Activated CD4-positive, alpha-beta T cell treated with anti-CD3 and anti-CD28 coated beads, Interleukin-2, Interleukin-4, amounts not matched to agents 100 ng/mL and 50 ng/mL, durations not matched to agents 16 hours and 8 hours (primary cell): ENCODE results near the gene FGF12.

Experiments
- DNase-seq: peaks from one replicate; pipeline ENCODE4 v3.0.0-alpha.2; 2020; ENCODE audit warnings: low spot score

Gene FGF12

GRCh38 chr3:192258721-192259120 is 468.6 kb downstream of the FGF12 start:
- DNase-seq = no peak

- no peak for DNase-seq
Measured at GRCh38 chr3:192255839-192256238, 471.5 kb downstream of the FGF12 start.

- DNase-seq = no peak
Measured at GRCh38 chr3:192253138-192253887, 474.0 kb downstream of the FGF12 start.

GRCh38 chr3:192249516-192249915 is 477.8 kb downstream of the FGF12 start:
- DNase-seq = no peak

DNA sequence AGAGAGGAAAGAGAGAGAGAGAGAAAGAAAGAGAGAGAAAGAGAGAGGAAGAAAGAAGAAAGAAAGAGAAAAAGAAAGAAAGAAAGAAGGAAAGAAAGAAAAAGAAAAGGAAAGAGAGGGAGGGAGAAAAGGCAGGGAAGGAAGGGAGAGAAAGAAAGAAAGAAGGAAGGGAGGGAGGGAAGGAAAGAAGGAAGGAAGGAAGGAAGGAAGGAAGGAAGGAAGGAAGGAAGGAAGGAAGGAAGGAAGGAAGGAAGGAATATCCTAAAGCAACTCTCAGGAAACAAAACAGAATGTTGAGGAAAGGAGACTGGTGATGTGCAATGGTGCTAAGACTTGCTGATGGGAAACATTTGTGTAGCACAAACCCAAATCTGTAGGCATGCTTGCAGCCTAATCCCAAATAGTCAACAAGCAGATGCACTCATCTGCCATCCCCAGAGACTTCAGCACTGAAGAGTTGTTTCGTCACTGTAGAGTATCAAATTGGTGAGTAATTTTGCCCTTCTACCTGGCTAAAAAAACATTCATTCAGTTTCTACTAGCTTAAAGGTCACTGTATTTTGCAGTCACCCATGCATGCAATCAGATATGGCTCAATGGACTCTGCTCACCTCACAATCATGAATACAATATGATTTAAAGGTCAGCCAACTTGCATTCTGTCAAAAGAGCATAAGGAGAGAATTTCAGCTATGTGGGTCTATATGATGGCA is 480.3 kb downstream of the FGF12 start:
- no peak for DNase-seq

- DNase-seq = no peak
Measured at GRCh38 chr3:192244591-192244990, 482.8 kb downstream of the FGF12 start.

- no peak for DNase-seq
Measured at GRCh38 chr3:192239956-192240355, 487.4 kb downstream of the FGF12 start.

DNA sequence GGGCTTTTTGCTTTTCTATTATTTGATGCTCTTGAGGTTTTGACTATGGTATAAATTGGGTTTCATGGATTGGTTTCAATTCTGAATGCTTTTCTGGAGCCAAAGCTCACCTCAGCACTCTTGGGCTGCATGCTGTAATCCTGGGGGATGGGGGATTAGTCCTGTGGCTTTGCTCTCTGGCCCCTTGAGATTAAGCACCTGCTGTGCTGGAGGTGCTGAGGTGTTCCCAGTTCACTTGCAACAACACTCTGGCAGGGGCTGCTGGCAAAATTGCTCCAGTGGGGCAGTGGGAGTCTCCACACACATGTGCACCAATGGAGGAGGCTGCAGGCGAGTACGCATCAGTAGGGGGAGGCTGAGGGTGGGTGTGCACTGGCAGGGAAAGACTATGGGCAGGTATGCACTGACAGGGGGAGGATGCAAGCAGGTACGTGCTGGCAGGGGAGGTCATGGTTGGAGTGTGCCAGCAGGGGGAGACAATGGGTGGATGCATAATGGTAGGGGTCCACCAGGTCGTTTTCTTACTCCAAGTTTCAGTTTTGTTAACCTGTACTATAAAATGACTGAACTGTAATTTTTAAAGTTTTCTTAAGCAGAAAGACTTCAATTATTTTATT is 489.2 kb downstream of the FGF12 start:
- no peak for DNase-seq

DNA sequence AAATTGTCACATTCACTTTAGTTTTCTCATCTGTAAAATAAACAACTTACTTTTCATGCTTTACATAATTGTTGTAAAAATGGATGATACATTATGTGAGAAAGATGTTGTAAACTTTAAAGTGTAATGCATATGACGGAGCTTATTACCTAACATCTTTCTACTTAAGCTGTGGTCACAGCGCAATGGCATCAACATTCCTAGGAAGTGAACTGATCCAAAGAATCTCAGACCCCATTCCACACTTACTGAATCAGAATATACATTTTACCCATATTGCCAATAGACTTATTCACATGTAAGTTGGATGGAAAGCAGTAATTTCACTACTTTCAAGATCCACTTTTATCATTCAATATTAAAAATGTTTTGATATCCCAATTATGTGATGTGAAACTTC is 497.5 kb downstream of the FGF12 start:
- DNase-seq = no peak

DNA sequence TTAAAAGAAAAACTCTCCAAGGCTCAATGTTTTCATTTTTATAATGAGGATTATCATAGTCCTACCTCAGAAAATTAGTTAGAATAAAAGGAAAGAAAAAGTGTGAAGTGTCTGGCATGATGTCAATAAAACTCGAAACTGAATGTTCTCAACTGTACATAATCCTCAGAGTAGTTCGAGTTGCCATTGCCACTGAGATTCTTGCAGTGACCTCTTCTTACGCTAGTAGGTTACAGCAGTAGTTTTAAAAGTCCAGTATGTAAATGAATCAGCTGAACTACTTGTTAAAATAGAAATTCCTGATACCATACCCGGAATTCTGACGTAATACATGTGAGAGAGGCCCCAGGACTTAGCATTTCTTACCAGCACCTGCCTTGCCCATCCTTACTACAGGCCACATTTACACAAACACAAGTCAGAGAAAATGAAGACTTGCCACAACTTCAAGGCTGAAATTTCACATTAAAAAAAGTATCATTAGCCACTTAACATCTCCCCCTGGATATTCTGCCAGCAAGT is 502.6 kb downstream of the FGF12 start:
- DNase-seq = no peak

GRCh38 chr3:192223815-192224214 is 503.5 kb downstream of the FGF12 start:
- no peak for DNase-seq

- DNase-seq = no peak
Measured at GRCh38 chr3:192220915-192221314, 506.4 kb downstream of the FGF12 start.

DNA sequence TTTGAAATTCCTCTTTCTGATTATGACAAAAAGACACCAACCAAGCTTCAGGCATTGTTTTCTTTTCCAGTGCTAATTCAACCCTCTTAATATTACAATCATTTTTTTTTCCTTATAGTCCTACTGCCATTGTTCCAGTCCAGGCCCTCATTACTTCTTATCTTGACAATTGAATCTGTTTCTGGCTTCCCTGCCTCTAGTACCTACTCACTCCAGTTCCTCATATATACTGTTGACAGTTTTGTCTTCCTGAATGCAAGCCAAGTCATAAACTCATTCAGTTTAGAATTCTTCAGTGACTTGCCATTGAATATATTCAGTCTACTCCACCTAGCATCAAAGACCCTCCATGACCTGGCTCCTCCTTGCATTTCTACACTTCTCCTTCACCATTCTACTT is 507.4 kb downstream of the FGF12 start:
- no peak for DNase-seq

DNA sequence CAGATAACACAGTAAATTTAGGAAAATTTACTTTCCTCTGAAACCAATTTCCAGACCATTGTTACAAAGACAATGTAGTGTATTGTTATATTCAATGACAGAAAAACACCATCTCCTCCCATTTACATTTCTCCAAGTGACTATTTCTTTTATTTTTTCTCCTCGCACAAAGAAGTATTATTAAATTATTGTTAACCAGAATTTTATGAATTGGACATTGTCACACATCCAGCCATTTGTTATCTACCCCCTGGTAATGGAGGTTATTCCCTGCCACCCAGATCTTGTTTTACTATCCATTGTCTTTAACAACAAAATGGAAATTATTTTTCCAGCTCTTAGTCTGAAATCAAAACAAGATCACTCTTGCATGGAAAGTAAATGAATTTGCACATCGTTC is 511.3 kb downstream of the FGF12 start:
- no peak for DNase-seq

- no peak for DNase-seq
Measured at GRCh38 chr3:192212979-192213378, 514.4 kb downstream of the FGF12 start.

- DNase-seq = no peak
Measured at GRCh38 chr3:192212335-192212734, 515.0 kb downstream of the FGF12 start.

GRCh38 chr3:192207651-192208050 is 519.7 kb downstream of the FGF12 start:
- no peak for DNase-seq

DNA sequence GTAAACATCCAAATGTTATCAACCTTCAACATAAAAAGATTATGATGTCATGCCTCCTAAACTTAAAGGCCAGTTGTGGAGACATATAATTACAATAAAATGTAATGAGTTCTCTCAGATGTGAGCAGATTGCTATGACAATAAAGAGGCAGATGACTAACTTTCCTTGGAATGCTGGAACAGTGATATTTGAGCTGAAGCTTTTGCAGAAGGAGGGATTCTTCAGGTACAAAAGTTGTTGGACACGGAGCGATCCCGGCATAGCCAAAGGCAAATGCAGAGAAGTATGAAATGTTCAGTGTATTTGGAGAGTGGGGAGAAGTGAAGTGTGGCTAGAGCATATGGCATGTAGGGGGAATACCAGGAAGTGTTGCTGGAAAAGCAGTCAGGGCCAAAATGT is 520.1 kb downstream of the FGF12 start:
- no peak for DNase-seq

GRCh38 chr3:192194085-192194484 is 533.3 kb downstream of the FGF12 start:
- no peak for DNase-seq

GRCh38 chr3:192188218-192188835 is 539.0 kb downstream of the FGF12 start:
- DNase-seq = peak; percentile 54

DNA sequence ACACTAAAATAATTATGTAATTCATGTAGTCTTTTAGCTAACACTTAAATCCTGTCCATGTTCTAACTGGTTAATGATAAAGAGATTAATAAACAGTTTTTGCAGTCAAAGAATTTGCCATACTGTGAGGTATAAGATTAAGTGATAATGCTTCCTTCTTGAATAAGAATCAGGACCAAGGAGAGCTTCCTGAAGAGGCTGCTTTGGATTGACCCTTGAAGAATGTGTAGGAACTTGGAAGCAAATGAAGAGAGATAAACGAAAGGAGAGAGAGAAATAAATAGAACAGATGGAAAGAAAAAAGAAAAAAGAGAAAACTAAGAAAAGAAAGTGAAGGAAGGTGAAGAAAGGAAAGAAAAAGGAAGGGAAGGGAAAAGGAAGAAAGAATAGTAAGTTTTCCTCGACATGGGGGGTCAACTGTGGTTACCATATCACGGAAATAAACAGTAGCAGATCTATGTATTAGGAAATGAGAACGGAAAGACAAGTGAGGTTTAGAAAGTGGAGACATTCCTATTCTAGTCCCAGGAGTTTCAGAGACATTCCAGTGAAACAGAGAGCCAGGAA is 539.8 kb downstream of the FGF12 start:
- DNase-seq = no peak

- DNase-seq = no peak
Measured at GRCh38 chr3:192186498-192186897, 540.8 kb downstream of the FGF12 start.
